HG03060 (cell line): ENCODE data around the gene BRD3OS.
"Not testable (repeated sequence)": the region's sequence is repeated elsewhere in the genome, so short reads cannot be mapped to it uniquely, and the experiment has no call there.

Source experiments
- ATAC-seq: cut with Tn5 transposase; IDR thresholded peaks from one replicate; pipeline ENCODE4 v1.9.1; 2021; ENCODE audit warnings: low read depth, moderate number of reproducible peaks; ENCODE audit not compliant: unreplicated experiment

Gene BRD3OS

GRCh38 chr9:134061019-134061687 lies 35.9 kb downstream of the BRD3OS start:
- no peak for ATAC-seq

GRCh38 chr9:134061688-134062371 lies 36.5 kb downstream of the BRD3OS start:
- ATAC-seq, result no peak

- ATAC-seq, result no peak
These were observed 37.3 kb downstream of the BRD3OS start for GRCh38 chr9:134062461-134063087.

GRCh38 chr9:134063088-134063570 lies 37.8 kb downstream of the BRD3OS start:
- no peak for ATAC-seq

GRCh38 chr9:134063571-134064450 lies 38.5 kb downstream of the BRD3OS start:
- ATAC-seq, result no peak

GRCh38 chr9:134064711-134065110 lies 39.4 kb downstream of the BRD3OS start:
- no peak for ATAC-seq

GRCh38 chr9:134065612-134066419 lies 40.5 kb downstream of the BRD3OS start:
- no peak for ATAC-seq

GRCh38 chr9:134066526-134066912 lies 41.2 kb downstream of the BRD3OS start:
- no peak for ATAC-seq

- ATAC-seq, result no peak
These were observed 41.9 kb downstream of the BRD3OS start for GRCh38 chr9:134066913-134067851.

- ATAC-seq, result no peak
These were observed 42.8 kb downstream of the BRD3OS start, which contains the start of gene BRD3 for GRCh38 chr9:134067904-134068743. Gene BRD3 (minus strand): TSS chr9:134068026. CDS start chr9:134053477, 14,549 bp downstream.

- ATAC-seq, result no peak
These were observed 43.6 kb downstream of the BRD3OS start for GRCh38 chr9:134068744-134069479.

- no peak for ATAC-seq
These were observed 44.5 kb downstream of the BRD3OS start for GRCh38 chr9:134069480-134070399.

- no peak for ATAC-seq
These were observed 45.9 kb downstream of the BRD3OS start for GRCh38 chr9:134071149-134071548.

GRCh38 chr9:134072683-134073082 lies 47.4 kb downstream of the BRD3OS start:
- ATAC-seq, result not testable (repeated sequence)

- no peak for ATAC-seq
These were observed 48.2 kb downstream of the BRD3OS start for GRCh38 chr9:134073500-134073899.

GRCh38 chr9:134075689-134076088 lies 50.4 kb downstream of the BRD3OS start:
- not testable (repeated sequence) for ATAC-seq
